ENCODE measurements around the gene DSN1.
"Not testable (repeated sequence)": the region's sequence is repeated elsewhere in the genome, so short reads cannot be mapped to it uniquely, and the experiment has no call there.

DSN1 gene

DNA sequence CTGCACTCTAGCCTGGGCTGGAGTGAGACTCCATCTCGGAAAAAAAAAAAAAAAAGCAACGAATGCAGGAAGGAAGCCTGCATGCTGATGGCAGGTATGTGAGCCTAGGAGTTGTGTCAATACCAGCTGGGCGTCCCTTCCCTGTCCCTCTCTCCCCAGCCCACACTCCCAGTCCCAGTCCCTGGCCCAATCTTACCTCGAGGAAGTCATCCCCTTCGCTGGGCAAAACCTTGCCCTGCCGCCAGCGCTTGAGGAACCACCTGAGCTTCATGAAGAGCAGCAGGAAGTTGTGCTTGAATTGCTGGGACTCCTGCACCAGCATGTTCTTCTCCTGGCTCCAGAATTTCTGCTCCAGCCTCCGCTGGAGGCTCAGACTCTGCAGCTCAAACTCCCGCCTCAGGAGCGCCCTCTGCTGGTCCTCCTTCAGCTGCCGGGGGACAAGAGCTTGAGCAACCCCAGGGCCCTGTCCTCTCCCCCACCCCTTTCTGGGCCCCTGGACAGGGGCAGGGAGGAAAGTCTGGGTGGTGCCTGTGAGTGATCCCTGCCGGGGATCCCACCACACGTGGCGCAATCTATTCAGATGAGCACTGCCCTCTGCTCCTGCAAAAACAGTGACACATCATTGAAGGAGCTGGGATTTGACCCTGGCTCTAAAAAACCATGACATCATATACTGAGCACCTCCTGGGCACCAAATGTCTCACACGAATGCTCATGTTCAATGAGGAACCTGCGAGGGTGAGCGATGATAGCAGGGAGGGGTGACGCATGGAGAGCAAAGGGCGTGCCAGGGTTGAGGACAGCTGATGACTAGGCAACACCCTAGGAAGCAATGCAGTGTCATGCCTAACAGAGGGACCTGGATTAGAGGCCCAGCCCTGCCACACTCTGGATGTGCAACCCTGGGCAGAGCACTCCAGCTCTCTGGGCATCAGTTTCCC is 35.0 kb upstream of the DSN1 start:
- TF ChIP-seq JUND (IDR thresholded peaks at IDR 0.05; ENCODE audit: low read depth) = no peak
- DNase-seq (ENCODE audit: low read depth in 1 of 2, low spot score in 1 of 2) = peak; percentile 49 to 70
- in situ Hi-C loops (cut with HindIII; ENCODE audit: low pct_unique_long_range_greater_than_20kb, low sequenced_read_pairs) = no loop called here

- in situ Hi-C loops (cut with HindIII; ENCODE audit: low pct_unique_long_range_greater_than_20kb, low sequenced_read_pairs) = no loop called here
- DNase-seq (ENCODE audit: low read depth in 1 of 2, low spot score in 1 of 2) = no peak
- TF ChIP-seq JUND (IDR thresholded peaks at IDR 0.05; ENCODE audit: low read depth) = no peak
Measured at GRCh38 chr20:36806049-36806448, 32.5 kb upstream of the DSN1 start.

DNA sequence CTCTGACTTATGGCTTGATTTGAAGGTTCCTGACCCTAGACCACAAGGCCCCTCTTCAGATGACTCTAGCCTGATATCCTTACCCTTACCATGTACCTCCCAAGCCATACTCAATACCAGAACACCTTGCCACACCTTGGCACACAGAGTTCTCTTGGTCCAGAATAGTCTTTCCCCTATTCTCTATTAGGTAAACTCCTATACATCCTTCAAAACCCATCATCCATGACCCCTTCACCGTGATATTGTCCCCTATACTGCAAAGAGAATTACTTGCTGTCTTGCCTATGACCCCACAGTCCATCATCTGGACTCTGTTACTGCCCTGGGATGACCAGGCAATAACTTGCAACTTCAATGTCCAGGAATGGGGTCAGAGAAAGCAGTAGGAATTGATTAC is 31.8 kb upstream of the DSN1 start:
- DNase-seq (ENCODE audit: low read depth in 1 of 2, low spot score in 1 of 2) = no peak
- in situ Hi-C loops (cut with HindIII; ENCODE audit: low pct_unique_long_range_greater_than_20kb, low sequenced_read_pairs) = no loop called here
- no peak for TF ChIP-seq JUND (IDR thresholded peaks at IDR 0.05; ENCODE audit: low read depth)

GRCh38 chr20:36804425-36804824 is 30.9 kb upstream of the DSN1 start:
- TF ChIP-seq JUND (IDR thresholded peaks at IDR 0.05; ENCODE audit: low read depth) = no peak
- in situ Hi-C loops (cut with HindIII; ENCODE audit: low pct_unique_long_range_greater_than_20kb, low sequenced_read_pairs) = no loop called here
- no peak for DNase-seq (ENCODE audit: low read depth in 1 of 2, low spot score in 1 of 2)

- TF ChIP-seq JUND (IDR thresholded peaks at IDR 0.05; ENCODE audit: low read depth) = no peak
- no peak for DNase-seq (ENCODE audit: low read depth in 1 of 2, low spot score in 1 of 2)
- in situ Hi-C loops (cut with HindIII; ENCODE audit: low pct_unique_long_range_greater_than_20kb, low sequenced_read_pairs) = no loop called here
Measured at GRCh38 chr20:36802326-36803222, 29.0 kb upstream of the DSN1 start.

GRCh38 chr20:36800410-36800809 is 26.8 kb upstream of the DSN1 start:
- in situ Hi-C loops (cut with HindIII; ENCODE audit: low pct_unique_long_range_greater_than_20kb, low sequenced_read_pairs) = no loop called here
- no peak for TF ChIP-seq JUND (IDR thresholded peaks at IDR 0.05; ENCODE audit: low read depth)
- DNase-seq (ENCODE audit: low read depth in 1 of 2, low spot score in 1 of 2) = no peak

GRCh38 chr20:36799313-36799712 is 25.8 kb upstream of the DSN1 start:
- in situ Hi-C loops (cut with HindIII; ENCODE audit: low pct_unique_long_range_greater_than_20kb, low sequenced_read_pairs); DNase-seq (ENCODE audit: low read depth in 1 of 2, low spot score in 1 of 2): not testable (repeated sequence)

GRCh38 chr20:36796875-36797274 is 23.3 kb upstream of the DSN1 start:
- no peak for TF ChIP-seq JUND (IDR thresholded peaks at IDR 0.05; ENCODE audit: low read depth)
- in situ Hi-C loops (cut with HindIII; ENCODE audit: low pct_unique_long_range_greater_than_20kb, low sequenced_read_pairs) = no loop called here
- no peak for DNase-seq (ENCODE audit: low read depth in 1 of 2, low spot score in 1 of 2)

DNA sequence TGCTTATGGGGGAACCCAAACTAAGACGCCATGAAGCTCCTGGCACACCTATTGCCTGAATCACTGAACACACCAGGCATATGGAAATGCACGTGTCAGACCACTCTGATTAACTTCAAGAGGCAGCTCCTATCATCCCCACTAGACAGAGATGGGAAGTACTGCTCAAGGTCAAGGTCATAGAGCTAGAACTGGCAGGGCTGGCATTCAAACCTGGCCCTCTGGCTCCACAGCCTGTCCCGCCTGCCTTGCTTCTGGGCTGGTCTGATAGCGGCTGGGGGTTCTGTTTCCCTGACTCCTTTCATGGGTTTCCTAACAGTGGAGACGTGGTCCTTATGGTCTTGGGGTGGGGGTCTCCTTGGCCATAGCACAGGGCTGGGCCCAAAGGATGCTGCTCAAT is 22.6 kb upstream of the DSN1 start:
- DNase-seq (ENCODE audit: low read depth in 1 of 2, low spot score in 1 of 2) = no peak
- in situ Hi-C loops (cut with HindIII; ENCODE audit: low pct_unique_long_range_greater_than_20kb, low sequenced_read_pairs) = no loop called here
- TF ChIP-seq JUND (IDR thresholded peaks at IDR 0.05; ENCODE audit: low read depth) = no peak

DNA sequence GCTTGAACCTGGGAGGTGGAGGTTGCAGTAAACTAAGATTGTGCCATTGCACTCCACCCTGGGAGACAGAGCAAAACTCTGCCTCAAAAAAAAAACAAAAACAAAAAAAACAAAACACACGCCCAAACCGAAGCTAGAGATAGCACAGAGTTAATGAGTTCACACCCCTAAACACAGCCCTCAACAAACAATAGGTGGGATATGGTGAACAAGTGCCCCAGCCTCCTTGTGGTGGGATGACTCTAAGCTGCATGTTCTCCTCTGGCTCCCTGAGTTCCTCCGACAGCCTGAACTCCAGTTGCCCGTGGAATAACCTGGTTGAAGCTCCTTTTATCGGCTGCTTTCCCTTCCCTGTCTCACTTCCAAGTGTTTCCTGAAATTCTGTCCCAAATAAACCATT is 22.1 kb upstream of the DSN1 start:
- TF ChIP-seq JUND (IDR thresholded peaks at IDR 0.05; ENCODE audit: low read depth) = no peak
- DNase-seq (ENCODE audit: low read depth in 1 of 2, low spot score in 1 of 2) = no peak
- in situ Hi-C loops (cut with HindIII; ENCODE audit: low pct_unique_long_range_greater_than_20kb, low sequenced_read_pairs) = no loop called here

- no peak for DNase-seq (ENCODE audit: low read depth in 1 of 2, low spot score in 1 of 2)
- in situ Hi-C loops (cut with HindIII; ENCODE audit: low pct_unique_long_range_greater_than_20kb, low sequenced_read_pairs) = no loop called here
- TF ChIP-seq JUND (IDR thresholded peaks at IDR 0.05; ENCODE audit: low read depth) = no peak
Measured at GRCh38 chr20:36794116-36794474, 20.5 kb upstream of the DSN1 start.

DNA sequence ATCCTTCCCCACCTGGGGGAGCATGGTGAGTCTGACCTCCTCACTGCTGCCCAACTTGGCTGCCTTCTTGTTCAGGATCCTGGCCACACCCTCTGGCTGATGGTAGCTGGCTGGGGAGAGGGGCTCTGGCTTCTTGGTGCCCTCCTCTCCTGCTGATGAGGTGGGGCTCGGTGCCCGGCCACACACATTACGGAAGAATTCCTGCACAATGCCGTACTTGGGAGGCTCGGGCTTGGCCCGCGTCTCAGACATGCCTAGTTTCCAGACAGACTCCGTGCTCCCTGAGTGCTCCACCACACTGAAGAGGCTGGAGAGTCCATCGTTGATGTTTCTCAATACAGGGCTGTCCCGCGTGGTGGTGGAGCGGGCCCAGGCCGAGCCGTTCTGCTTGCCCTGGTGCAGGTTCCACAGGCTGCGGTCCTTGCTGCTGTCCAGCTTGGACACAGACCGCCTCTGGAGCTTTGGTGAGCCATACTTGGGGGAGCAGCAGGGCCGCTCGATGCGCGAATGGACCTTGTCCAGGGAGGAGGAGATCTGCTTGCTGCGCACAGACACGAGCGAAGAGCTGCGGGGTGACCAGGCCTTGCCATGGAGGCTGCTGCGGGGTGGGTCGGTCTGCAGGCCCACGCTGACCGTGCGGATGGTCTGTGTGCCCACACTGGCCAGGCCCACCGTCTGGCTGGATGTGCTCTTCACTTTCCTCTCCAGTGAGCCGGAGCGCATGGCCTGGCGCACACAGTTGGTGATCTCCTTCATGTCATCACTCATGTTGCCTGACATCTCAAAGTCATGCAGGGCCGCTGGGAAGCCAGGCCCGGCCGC is 19.9 kb upstream of the DSN1 start:
- in situ Hi-C loops (cut with HindIII; ENCODE audit: low pct_unique_long_range_greater_than_20kb, low sequenced_read_pairs) = no loop called here
- no peak for TF ChIP-seq JUND (IDR thresholded peaks at IDR 0.05; ENCODE audit: low read depth)
- no peak for DNase-seq (ENCODE audit: low read depth in 1 of 2, low spot score in 1 of 2)
